HTERT RPE-1 (cell line): ENCODE data around the gene MAD1L1.

Experiments used
- in situ Hi-C: fragments of 300-500 bp; cut with MboI; formaldehyde crosslinking; loops from 4 replicates; pipeline ENCODE4 v1.14.3; 2020; ENCODE audit warnings: low sequenced_read_pairs

MAD1L1 gene

DNA sequence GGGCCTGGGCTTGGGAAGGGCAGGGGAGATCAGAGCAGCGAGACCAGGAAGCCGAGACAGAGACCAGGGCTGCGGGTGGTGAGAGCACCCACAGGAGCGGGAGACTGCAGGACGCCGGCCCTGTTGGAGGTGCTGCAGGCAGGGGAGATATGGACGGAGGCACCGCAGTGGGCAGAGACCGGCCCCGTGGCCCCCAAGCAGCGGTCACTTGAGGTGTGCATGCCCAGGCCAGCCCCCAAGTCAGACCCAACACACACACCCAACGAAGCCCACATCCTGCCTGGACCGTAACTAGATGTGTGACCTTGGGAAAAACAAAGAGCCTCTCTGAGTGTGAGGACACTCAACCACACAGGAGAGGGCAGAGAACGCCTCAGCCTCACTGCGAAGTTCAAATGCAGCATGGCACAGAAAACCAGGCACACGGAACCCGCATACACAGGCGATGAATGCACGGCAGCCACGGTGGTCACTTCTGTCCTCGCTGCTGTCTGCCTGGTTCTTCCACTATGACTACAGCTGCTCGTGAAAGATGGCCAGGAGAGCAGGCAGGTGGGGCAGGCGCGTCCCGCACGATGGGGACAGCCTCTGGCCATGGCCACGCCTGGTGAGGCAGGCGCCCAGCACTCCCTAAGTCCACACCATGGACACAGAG, 214.7 kb downstream of the MAD1L1 start:
- in situ Hi-C loops, result no loop called here

- in situ Hi-C loops, result no loop called here
These were observed 215.3 kb downstream of the MAD1L1 start for GRCh38 chr7:2017481-2017891.

DNA sequence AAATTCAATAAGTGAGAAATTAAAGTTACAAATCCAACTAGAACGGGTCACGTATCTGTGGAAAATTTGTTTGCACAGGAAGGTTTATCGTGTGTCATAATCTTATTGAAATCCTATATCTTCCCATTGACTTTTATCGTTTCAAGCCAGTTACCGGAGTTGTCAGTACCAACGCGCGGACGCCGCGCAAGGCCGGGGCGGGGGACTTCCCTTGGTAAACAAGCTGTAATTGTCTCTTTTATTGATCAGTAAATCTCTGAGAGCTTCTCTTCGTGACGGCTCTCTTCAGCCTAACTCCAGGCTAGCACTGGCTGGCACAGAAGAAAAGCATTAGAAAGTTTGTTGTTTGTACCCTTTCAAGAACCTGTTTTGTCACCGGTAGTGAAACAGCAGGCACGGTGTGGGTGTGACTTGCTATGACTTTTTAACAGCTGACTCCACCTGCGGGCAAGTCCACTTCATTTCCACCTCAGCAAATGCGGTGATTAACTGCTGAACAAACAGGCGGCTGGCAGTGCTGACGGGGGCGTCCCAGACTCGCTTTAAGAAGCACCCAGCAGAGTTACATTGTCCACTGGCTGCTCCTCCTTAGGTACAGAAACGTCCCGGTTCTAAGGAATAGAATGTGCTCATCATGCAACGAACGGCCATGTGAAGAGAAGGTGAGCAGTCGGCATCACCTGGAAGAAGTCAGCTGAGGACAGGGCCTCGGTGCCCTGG, 215.8 kb downstream of the MAD1L1 start:
- in situ Hi-C loops, result no loop called here

GRCh38 chr7:2016021-2016631, 216.6 kb downstream of the MAD1L1 start:
- in situ Hi-C loops, result no loop called here

DNA sequence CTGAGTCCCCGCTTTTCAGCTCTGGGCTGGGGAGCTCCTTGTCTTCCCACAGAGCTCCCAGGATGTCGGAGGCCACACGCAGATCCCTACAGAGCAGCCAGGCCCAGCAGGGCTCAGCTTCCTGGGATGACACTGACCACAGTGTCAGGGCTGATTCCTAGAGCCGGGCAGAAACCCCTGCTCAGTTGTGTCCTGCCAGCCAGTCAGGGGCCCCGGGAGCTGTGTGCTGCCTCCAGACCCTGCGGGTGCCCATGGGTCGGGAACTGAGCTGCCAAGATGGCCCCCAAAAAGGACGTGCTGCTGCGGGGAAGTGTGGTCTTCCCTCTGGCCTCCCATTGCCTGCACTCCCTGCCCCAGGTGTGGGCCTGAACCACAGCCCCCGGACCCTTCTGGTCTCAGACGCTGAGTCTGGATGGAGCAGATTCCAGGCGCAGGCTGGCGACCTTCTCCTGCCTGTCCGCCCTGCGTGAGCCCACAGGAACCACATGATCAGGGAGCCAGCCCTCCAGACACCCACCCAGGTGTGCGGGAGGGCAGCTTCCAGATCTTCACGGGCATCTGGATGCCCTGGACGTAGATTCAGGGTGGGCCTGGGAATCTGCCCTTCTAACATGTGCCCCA, 217.4 kb downstream of the MAD1L1 start:
- in situ Hi-C loops, result no loop called here

- in situ Hi-C loops, result no loop called here
These were observed 218.1 kb downstream of the MAD1L1 start for GRCh38 chr7:2014391-2015241.

DNA sequence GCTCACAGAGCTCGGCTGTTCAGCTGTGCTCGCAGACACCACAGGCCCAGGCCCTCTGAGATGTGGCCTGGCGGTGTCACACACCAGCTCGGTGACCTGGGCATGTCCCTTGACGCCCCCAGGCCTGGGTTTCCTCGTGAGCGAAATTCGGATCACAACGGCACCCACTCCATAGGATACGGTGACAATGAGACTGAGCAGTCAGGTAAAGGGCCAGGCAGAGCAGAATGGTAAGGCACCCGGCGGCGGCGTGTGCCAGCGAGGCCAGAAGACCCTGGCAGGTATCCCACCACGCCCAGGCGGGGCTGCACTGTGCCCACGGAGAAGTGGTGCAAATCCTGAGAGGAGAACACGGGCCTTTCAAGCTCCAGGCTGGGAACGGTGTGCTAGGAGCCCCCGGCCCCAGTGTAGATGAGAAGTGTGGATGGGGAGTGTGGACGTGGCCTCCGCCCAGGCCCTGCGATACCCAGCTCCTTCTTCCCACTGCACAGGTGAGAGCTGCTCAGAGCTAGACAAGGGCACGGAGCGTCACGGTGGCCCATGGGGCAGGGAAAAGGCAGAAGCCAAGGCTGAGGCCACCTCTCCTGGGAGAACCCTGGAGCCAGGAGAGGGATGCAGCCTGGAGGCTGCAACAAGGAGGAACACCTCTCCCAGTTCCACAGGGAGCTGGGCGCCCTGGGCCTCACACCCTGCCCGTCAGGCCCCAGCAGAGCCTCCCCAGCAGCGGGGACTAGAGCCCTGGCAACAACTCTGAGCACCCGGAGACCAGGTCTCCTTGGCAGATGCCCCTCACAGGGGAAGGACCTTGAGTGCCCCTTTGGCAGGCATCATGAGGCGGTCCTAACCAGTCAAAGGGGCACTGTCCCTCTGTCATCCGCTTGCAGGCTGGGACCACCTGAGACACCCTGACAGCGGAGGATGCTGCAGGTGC, 219.1 kb downstream of the MAD1L1 start:
- in situ Hi-C loops, result no loop called here

DNA sequence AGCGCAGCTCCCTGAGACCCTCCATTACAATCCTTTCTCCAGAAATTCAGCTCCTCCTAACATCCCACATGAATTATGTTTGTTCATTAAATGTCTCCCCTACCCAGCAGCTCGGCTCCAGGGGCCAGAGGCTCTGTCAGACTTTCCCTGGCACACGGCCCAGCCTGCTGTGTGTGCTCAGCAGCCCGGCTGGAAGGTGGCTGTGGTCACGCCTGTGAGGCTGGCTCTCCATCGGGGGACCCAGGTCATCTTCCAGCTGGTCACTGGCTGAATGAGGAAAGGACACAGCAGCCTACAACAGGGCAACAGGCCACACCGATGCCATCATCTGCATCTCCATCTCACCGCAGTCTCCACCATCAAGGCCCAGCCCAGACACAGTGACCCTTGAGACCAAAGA, 219.8 kb downstream of the MAD1L1 start:
- in situ Hi-C loops, result no loop called here

GRCh38 chr7:2012044-2012900, 220.5 kb downstream of the MAD1L1 start:
- in situ Hi-C loops, result no loop called here

DNA sequence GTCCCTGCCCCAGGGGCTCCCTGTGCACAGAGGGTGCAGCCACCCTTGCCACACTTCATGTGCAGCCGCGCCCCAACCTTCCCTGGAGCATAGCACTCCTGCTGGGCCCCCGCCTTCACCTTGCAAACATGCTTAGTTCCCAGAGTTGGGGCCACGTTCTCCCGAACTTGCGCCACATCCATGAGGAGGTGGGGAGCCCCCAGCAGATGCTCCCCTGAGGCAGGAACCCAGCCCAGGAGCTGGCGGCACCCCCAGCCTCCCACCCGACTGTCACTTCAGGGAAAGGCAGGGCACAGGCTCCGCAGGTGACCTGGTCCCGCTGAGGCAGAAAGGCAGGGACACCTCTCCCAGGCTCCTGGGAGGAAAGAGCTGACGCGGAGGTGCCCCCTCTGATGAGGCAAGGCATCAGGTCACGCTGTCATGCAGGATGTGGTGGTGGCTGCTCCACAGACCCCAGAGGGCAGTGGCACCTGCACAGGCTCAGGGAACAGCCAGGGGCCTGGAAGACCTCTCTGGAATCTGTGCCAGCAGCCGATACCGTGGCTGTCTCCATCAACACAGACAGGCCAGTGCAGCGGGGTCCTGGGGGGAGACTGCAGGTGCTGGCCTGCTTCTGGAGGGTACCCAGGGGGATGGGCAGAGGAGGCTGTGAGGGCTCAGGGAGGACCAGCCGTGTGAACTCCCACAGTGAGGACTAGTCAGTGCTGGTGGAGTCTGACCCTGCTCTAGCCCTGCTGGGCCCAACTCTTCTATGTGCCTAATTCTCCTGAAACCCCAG, 221.3 kb downstream of the MAD1L1 start:
- in situ Hi-C loops, result no loop called here

GRCh38 chr7:2010551-2011265, 222.0 kb downstream of the MAD1L1 start:
- in situ Hi-C loops, result no loop called here

DNA sequence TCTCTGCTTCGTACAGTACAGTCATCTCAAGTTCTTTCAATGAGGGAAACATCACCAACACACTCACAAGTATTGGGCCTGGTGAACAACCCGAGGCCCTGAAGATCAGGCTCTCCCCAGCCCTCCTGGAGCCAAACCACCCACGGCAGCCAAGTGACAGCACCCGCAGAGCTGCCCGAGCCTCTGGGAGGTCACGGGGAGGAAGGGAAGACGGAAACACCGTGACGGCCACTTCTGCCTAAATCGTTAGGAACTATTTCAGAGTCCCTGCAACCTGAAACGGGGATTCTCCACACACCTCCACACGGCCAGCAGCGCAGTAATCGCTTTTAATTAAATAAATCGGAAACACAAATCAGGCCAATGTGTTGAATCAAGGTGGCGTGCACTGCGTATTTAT, 222.6 kb downstream of the MAD1L1 start:
- in situ Hi-C loops, result no loop called here

DNA sequence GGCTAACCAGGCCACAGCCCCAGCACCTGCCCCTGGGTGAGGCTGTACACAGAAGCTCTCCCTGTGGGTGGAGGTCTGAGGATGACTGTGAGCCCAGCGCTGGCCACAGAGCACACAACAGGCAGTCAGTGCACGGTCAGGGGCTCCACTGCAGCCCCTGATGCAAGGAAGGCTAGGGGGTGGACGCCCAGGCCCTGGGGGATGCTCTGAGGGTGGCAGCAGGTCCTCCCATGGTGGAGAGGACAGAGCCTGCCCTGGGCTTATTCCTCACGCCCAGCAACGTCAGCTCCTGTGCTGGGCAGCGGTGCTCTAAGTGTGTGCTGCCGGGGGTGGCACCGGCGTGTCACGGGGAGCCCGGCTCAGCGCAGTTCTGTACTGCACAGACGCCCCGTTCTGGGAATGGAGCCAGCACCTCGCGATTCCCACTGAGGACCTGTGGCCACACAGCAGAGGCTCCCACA, 223.2 kb downstream of the MAD1L1 start:
- in situ Hi-C loops, result no loop called here

DNA sequence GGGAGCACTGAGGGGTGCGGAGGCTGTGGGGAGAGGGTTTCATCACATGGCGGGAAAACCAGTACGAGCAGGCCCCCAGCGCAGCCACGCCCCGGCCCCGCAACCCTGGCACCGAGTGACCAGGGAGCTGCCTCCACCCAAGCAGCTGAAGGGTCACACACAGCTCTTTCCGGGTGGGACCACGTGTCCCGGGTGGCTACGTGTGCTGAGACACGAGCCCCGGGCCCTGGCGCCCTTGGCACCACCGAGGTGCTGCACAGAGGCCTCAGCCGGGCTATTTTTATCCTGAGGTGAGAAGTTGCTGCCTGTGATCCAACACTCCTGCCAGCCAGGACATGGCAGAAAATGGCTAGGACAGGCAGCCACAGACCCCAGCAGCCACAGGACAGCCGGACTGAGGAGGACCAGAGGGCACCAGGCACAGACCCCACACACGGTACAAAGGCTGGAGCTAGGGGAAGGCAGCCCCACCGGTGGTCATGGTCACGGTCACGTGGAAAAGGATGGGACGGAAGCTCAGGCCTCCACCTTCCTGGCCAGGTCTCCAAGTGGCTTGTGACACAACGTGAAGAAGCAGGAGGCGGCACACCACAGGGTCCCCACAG, 223.7 kb downstream of the MAD1L1 start:
- in situ Hi-C loops, result no loop called here

DNA sequence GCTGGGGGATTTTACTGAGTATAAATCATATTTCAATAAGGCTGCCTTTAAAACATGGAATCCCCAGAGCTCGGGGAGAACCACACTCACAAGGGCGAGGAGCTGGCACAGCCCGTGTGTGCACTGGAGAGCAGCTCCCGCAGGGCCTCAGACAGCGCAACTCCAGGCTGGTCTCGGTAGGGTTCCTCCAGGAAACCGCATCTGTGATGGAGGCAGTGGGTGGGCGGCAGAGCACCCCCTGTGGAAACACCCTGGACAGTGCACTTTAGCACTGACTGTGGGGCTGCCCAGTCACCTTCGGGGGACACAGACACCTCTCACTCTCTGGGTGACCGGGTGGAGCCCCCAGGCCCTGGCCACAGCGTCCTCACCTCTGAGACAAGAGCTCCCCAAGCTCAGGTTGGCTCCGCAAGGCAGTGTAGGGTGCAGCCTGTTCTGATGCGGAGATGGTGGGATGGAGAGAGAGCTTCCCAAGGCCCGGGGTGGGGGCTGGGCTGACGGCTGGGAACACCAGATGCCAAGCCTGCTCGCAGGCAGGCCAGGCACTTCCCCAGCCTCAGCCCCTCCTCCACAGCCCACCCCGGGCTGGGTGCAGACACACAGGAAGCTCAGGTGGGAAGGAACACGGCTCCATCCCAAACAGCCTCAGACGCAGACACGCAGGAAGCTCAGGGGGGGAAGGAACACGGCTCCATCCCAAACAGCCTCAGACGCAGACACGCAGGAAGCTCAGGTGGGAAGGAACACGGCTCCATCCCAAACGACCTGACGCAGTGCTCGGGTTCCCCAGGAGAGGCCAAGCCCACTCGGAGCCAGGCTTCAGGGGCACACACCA, 224.4 kb downstream of the MAD1L1 start:
- in situ Hi-C loops, result no loop called here

- in situ Hi-C loops, result no loop called here
These were observed 225.2 kb downstream of the MAD1L1 start for GRCh38 chr7:2007551-2007950.
